ENCODE measurements around the gene UBR7. TPM values are rescaled to one million over a fixed set of nuclear protein-coding genes. Genes with fewer than 3 reads are reported as not detected.
A peak's percentile ranks its signal among the peaks of the same experiment; 100 is the strongest.
"Not testable (repeated sequence)": the region's sequence is repeated elsewhere in the genome, so short reads cannot be mapped to it uniquely, and the experiment has no call there.

Gene UBR7, protein sequence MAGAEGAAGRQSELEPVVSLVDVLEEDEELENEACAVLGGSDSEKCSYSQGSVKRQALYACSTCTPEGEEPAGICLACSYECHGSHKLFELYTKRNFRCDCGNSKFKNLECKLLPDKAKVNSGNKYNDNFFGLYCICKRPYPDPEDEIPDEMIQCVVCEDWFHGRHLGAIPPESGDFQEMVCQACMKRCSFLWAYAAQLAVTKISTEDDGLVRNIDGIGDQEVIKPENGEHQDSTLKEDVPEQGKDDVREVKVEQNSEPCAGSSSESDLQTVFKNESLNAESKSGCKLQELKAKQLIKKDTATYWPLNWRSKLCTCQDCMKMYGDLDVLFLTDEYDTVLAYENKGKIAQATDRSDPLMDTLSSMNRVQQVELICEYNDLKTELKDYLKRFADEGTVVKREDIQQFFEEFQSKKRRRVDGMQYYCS
- total RNA-seq: 29.6 TPM
- 19.6 TPM for polyA plus RNA-seq
- long read RNA-seq, donor 1: 0 reads
- long read RNA-seq, donor 2: 0 reads
- long read RNA-seq, donor 3, transcript UBR7-201 (11 exons, 3,694 nt): major isoform, 25 of 25 reads
- long read RNA-seq, donor 3, partial matches to known transcripts: 0 of 25 reads
- long read RNA-seq, donor 3, other reads (novel, unspliced or antisense): 0 of 25 reads
- long read RNA-seq, donor 4, transcript UBR7-201 (11 exons, 3,694 nt): major isoform, 6 of 7 reads
- long read RNA-seq, donor 4, partial matches to known transcripts: 0 of 7 reads
- long read RNA-seq, donor 4, other reads (novel, unspliced or antisense): 0 of 7 reads
- long read RNA-seq, donor 5, transcript UBR7-201 (11 exons, 3,694 nt): major isoform, 21 of 70 reads
- long read RNA-seq, donor 5, partial matches to known transcripts: 48 of 70 reads
- long read RNA-seq, donor 5, other reads (novel, unspliced or antisense): 0 of 70 reads
- long read RNA-seq, donor 6, transcript UBR7-201 (11 exons, 3,694 nt): major isoform, 16 of 16 reads
- long read RNA-seq, donor 6, partial matches to known transcripts: 0 of 16 reads
- long read RNA-seq, donor 6, other reads (novel, unspliced or antisense): 0 of 16 reads
- long read RNA-seq, donor 7, transcript UBR7-201 (11 exons, 3,694 nt): major isoform, 18 of 25 reads
- long read RNA-seq, donor 7, partial matches to known transcripts: 7 of 25 reads
- long read RNA-seq, donor 7, other reads (novel, unspliced or antisense): 0 of 25 reads
- long read RNA-seq, donor 8, transcript UBR7-201 (11 exons, 3,694 nt): major isoform, 7 of 7 reads
- long read RNA-seq, donor 8, partial matches to known transcripts: 0 of 7 reads
- long read RNA-seq, donor 8, other reads (novel, unspliced or antisense): 0 of 7 reads
- long read RNA-seq, donor 9, transcript UBR7-201 (11 exons, 3,694 nt): major isoform, 10 of 10 reads
- long read RNA-seq, donor 9, partial matches to known transcripts: 0 of 10 reads
- long read RNA-seq, donor 9, other reads (novel, unspliced or antisense): 0 of 10 reads
- long read RNA-seq, donor 10, transcript UBR7-201 (11 exons, 3,694 nt): major isoform, 16 of 17 reads
- long read RNA-seq, donor 10, partial matches to known transcripts: 0 of 17 reads
- long read RNA-seq, donor 10, other reads (novel, unspliced or antisense): 0 of 17 reads

DNA sequence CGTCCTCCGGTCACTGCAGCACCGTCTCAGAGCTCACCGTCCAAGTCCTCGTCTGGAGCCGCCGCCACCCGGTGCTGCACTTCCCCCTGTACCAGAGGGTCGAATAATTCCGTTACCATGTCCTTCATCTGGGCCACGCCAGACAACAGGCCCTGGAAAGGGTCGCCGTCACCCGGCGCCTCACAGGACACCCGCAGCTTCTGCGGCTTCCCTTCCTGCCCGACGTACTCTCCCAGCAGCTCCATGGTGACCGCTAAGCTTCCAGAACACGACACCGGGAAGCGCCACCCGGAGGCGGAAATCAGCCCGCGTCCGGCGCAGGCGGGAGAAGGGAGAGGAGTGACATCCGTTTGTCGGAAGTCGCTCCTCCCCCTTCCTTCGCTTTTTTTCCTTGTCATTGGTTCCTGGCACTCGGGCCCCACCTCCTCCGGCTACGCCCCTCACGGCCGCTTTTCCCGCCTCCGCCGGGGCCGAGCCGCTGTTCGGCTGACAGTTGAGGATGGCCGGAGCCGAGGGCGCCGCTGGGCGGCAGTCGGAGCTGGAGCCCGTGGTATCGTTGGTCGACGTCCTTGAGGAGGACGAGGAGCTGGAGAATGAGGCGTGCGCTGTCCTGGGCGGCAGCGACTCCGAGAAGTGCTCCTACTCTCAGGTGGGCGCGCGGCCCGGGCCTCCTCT lies at the start of gene UBR7, which contains the start of gene GON7:
Gene UBR7 (plus strand): TSS at position 464 of the 675 bp plus-strand sequence. CDS start 36 bp downstream, at position 500.
Gene GON7 (minus strand): TSS at position 273 of the 675 bp plus-strand sequence. CDS start 28 bp downstream, at position 245.
- Histone ChIP-seq H3K36me3 (ENCODE audit: control insufficient read depth in 2 of 2, insufficient read depth in 2 of 2, low read length in 1 of 2) (peaks cover 3 to 5% of the 10 kb centered on the region in 2 donors), H3K9me3 (ENCODE audit: control insufficient read depth in 2 of 2, insufficient read depth in 1 of 2, low read length in 1 of 2) (no peaks in the 10 kb centered on the region), H3K27me3 (ENCODE audit: control insufficient read depth in 2 of 2, insufficient read depth in 1 of 2, low read length in 1 of 2) (no peaks in the 10 kb centered on the region), H3K4me1 (ENCODE audit: control insufficient read depth in 2 of 2, insufficient read depth in 2 of 2, low read length in 2 of 2) (peaks cover 15 to 18% of the 10 kb centered on the region in 2 donors), H3K27ac (ENCODE audit: low read depth in 1 of 2, low read length in 1 of 2) (peak within 1 kb of the TSS; percentile 53 to 70), H3K4me3 (ENCODE audit: low read length in 2 of 2) (peak within 1 kb of the TSS; percentile 79 to 88)
- WGBS: under 1% methylated on average over 65 of the region's 65 CpGs
- peak; percentile 83 to 95 (median 87) for DNase-seq (ENCODE audit: low read depth in 6 of 9, low spot score in 9 of 9)

DNA sequence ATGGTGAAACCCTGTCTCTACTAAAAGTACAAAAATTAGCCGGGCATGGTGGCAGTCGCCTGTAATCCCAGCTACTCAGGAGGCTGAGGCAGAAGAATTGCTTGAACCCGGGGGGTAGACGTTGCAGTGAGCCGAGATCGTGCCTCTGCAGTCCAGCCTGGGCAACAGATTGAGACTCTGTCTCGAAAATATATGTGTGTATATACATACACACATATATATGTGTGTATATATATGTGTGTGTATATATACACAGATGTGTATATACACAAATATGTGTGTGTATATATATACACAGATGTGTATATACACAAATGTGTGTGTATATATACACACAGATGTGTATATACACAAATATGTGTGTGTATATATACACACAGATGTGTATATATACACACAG lies 48.7 kb upstream of the UBR7 start:
- not testable (repeated sequence) for H3K27ac ChIP-seq (ENCODE audit: low read depth in 1 of 2, low read length in 1 of 2); H3K27me3 ChIP-seq (ENCODE audit: control insufficient read depth in 2 of 2, insufficient read depth in 1 of 2, low read length in 1 of 2); H3K9me3 ChIP-seq (ENCODE audit: control insufficient read depth in 2 of 2, insufficient read depth in 1 of 2, low read length in 1 of 2); DNase-seq (ENCODE audit: low read depth in 6 of 9, low spot score in 9 of 9); H3K4me3 ChIP-seq (ENCODE audit: low read length in 2 of 2); H3K36me3 ChIP-seq (ENCODE audit: control insufficient read depth in 2 of 2, insufficient read depth in 2 of 2, low read length in 1 of 2); H3K4me1 ChIP-seq (ENCODE audit: control insufficient read depth in 2 of 2, insufficient read depth in 2 of 2, low read length in 2 of 2)
- 97% methylated on average over 7 of the region's 7 CpGs for WGBS

DNA sequence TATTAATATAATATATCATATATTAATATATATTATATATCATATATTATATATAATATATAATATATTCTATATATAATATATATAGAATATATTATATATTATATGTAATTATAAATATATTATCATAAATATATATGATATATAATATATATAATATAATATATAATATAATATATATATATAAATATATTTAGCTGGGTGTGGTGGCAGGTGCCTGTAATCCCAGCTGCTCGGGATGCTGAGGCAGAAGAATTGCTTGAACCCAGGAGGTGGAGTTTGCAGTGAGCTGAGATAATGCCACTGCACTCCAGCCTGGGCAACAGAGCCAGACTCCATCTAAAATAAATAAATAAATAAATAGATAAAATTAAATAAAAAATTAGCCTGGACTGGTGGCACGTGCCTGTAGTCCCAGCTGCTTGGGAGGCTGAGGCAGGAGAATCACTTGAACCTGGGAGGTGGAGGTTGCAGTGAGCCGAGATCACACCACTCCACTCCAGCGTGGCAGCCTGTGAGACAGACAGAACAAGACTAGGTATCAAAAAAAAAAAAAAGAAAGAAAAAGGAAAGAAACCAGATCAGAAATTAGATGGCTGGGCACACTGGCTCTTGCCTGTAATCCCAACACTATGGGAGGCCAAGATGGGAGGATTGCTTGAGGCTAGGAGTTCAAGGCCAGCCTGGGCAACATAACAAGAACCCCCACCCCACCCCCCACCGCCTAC lies 47.3 kb upstream of the UBR7 start:
- not testable (repeated sequence) for H3K27me3 ChIP-seq (ENCODE audit: control insufficient read depth in 2 of 2, insufficient read depth in 1 of 2, low read length in 1 of 2); H3K27ac ChIP-seq (ENCODE audit: low read depth in 1 of 2, low read length in 1 of 2); H3K9me3 ChIP-seq (ENCODE audit: control insufficient read depth in 2 of 2, insufficient read depth in 1 of 2, low read length in 1 of 2); DNase-seq (ENCODE audit: low read depth in 6 of 9, low spot score in 9 of 9); H3K36me3 ChIP-seq (ENCODE audit: control insufficient read depth in 2 of 2, insufficient read depth in 2 of 2, low read length in 1 of 2); H3K4me1 ChIP-seq (ENCODE audit: control insufficient read depth in 2 of 2, insufficient read depth in 2 of 2, low read length in 2 of 2); H3K4me3 ChIP-seq (ENCODE audit: low read length in 2 of 2)
- 81% methylated on average over 5 of the region's 5 CpGs for WGBS

DNA sequence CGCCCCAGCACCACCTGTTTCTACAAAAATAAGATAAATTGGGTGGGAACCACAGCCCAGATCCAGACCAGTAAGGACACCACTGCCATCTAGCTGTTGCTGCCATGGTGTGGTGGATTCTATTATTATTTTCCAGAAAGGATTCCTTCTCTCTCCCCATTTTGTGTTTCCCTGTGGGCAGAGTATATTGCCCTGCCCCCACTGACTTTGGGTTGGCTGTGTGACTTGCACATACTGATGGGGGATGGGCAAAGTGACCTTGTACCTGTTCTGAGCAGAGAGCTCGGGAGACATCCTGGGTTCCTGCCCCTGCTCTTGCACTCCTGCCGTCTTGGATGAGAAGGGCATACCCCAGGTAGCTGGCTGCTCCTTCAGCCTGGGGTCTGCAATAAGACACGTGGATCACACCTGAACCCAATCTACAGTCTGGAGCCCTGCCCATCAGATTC lies 46.7 kb upstream of the UBR7 start:
- no peak overlapping the region for H3K4me3 ChIP-seq (ENCODE audit: low read length in 2 of 2)
- DNase-seq (ENCODE audit: low read depth in 6 of 9, low spot score in 9 of 9): no peak

DNA sequence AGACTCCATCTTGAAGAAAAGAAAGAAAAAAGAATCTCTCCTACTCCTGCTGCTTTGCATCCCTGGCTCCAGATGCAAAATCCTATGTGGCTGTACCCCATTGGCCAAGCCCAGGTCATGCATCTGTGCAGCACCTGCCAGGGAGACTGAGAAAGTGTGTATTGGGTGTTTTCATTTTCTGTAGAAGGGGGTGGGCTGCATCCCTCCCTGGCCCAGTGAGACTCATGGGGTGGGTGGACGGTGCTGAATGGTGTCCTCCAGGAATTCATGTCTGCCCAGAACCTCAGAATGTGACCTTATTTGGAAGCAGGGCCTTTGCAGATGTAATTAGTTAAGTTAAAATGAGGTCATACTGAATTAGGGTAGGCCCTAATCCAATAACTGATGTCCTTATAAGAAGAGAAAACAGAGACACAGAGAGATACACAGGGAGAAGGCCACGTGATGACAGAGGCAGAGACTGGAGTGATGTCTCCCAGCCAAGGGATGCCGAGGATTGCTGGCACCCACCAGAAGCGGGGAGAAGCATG lies 45.6 kb upstream of the UBR7 start:
- Histone ChIP-seq H3K27me3 (ENCODE audit: control insufficient read depth in 2 of 2, insufficient read depth in 1 of 2, low read length in 1 of 2) (no peaks in the 10 kb centered on the region), H3K4me1 (ENCODE audit: control insufficient read depth in 2 of 2, insufficient read depth in 2 of 2, low read length in 2 of 2) (no peaks in the 10 kb centered on the region), H3K9me3 (ENCODE audit: control insufficient read depth in 2 of 2, insufficient read depth in 1 of 2, low read length in 1 of 2) (no peaks in the 10 kb centered on the region), H3K27ac (ENCODE audit: low read depth in 1 of 2, low read length in 1 of 2) (no peak overlapping the region), H3K4me3 (ENCODE audit: low read length in 2 of 2) (no peak overlapping the region), H3K36me3 (ENCODE audit: control insufficient read depth in 2 of 2, insufficient read depth in 2 of 2, low read length in 1 of 2) (no peaks in the 10 kb centered on the region)
- WGBS: 94% methylated on average over 4 of the region's 4 CpGs
- DNase-seq (ENCODE audit: low read depth in 6 of 9, low spot score in 9 of 9): no peak

More for the DNA sequence above, 46.7 kb upstream of the UBR7 start:
- Histone ChIP-seq H3K36me3 (ENCODE audit: control insufficient read depth in 2 of 2, insufficient read depth in 2 of 2, low read length in 1 of 2) (no peaks in the 10 kb centered on the region), H3K9me3 (ENCODE audit: control insufficient read depth in 2 of 2, insufficient read depth in 1 of 2, low read length in 1 of 2) (no peaks in the 10 kb centered on the region), H3K27me3 (ENCODE audit: control insufficient read depth in 2 of 2, insufficient read depth in 1 of 2, low read length in 1 of 2) (no peaks in the 10 kb centered on the region), H3K4me1 (ENCODE audit: control insufficient read depth in 2 of 2, insufficient read depth in 2 of 2, low read length in 2 of 2) (no peaks in the 10 kb centered on the region), H3K27ac (ENCODE audit: low read depth in 1 of 2, low read length in 1 of 2) (no peak overlapping the region)
- WGBS: 70% methylated on average over 4 of the region's 4 CpGs

DNA sequence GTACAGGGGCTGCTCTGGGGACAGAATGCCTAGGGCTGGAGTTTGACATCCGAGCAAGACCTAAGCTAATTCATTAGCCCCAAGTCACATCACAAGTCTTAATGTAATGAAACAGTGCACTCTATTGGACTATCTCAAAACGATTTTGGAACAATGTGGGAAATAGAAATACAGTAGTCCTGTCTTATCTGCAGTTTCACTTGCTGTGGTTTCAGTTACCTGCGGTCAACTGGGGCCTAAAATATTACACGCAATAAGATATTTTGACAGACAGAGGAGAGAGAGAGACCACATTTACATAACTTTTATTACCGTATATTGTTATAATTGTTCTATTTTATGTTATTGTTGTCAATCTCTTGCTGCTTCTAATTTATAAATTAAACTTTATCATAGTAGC lies 43.5 kb upstream of the UBR7 start:
- H3K9me3 ChIP-seq (ENCODE audit: control insufficient read depth in 2 of 2, insufficient read depth in 1 of 2, low read length in 1 of 2): no peaks in the 10 kb centered on the region
- 79% methylated on average over 5 of the region's 5 CpGs for WGBS
- H3K27ac ChIP-seq (ENCODE audit: low read depth in 1 of 2, low read length in 1 of 2): no peak overlapping the region
- H3K4me3 ChIP-seq (ENCODE audit: low read length in 2 of 2): no peak overlapping the region
- no peaks in the 10 kb centered on the region for H3K27me3 ChIP-seq (ENCODE audit: control insufficient read depth in 2 of 2, insufficient read depth in 1 of 2, low read length in 1 of 2)
- no peak for DNase-seq (ENCODE audit: low read depth in 6 of 9, low spot score in 9 of 9)
- H3K4me1 ChIP-seq (ENCODE audit: control insufficient read depth in 2 of 2, insufficient read depth in 2 of 2, low read length in 2 of 2): no peaks in the 10 kb centered on the region
- H3K36me3 ChIP-seq (ENCODE audit: control insufficient read depth in 2 of 2, insufficient read depth in 2 of 2, low read length in 1 of 2): no peaks in the 10 kb centered on the region

DNA sequence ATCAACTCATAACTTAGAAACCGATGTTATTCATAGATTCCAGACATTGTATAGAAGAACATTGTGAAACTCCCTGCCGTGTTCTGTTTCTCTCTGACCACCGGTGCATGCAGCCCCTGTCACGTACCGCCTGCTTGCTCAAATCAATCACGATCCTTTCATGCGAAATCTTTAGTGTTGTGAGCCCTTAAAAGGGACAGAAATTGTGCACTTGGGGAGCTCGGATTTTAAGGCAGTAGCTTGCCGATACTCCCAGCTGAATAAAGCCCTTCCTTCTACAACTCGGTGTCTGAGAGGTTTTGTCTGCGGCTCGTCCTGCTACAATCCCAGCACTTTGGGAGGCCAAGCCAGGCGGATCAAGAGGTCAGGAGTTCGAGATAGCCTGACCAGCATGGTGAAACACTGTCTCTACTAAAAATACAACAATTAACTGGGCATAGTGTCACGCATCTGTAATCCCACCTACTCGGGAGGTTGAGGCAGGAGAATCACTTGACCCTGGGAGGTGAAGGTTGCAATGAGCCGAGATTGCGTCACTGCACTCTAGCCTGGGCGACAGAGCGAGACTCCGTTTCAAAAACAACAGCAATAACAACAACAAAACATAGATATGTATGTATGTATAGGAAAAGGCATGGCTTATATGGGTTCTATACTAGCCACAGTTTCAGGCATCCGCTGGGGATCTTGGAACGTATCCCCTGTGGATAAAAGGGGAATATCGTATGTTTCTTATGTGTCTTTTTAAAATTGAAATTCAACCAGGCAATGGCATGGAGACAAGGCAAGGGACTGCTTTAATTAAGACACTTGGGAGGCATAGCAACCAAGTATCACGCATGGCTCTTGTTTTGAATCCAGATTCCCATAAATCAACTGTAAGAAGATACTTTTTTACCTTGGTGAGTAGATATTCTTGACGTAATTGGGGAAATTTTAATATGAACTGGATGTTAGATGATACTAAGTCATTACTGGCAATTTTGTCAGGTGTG lies 41.5 kb upstream of the UBR7 start:
- not testable (repeated sequence) for H3K27me3 ChIP-seq (ENCODE audit: control insufficient read depth in 2 of 2, insufficient read depth in 1 of 2, low read length in 1 of 2); H3K4me1 ChIP-seq (ENCODE audit: control insufficient read depth in 2 of 2, insufficient read depth in 2 of 2, low read length in 2 of 2); H3K36me3 ChIP-seq (ENCODE audit: control insufficient read depth in 2 of 2, insufficient read depth in 2 of 2, low read length in 1 of 2); H3K4me3 ChIP-seq (ENCODE audit: low read length in 2 of 2); H3K27ac ChIP-seq (ENCODE audit: low read depth in 1 of 2, low read length in 1 of 2); H3K9me3 ChIP-seq (ENCODE audit: control insufficient read depth in 2 of 2, insufficient read depth in 1 of 2, low read length in 1 of 2); DNase-seq (ENCODE audit: low read depth in 6 of 9, low spot score in 9 of 9)
- 97% methylated on average over 26 of the region's 26 CpGs for WGBS
